GM19463 (cell line): Measurements from ENCODE around the gene OR11H12.
"Not testable (repeated sequence)": the region's sequence is repeated elsewhere in the genome, so short reads cannot be mapped to it uniquely, and the experiment has no call there.

Source experiments
- ATAC-seq: cut with Tn5 transposase; IDR thresholded peaks from one replicate; pipeline ENCODE4 v1.9.1; 2021; ENCODE audit warnings: mild to moderate bottlenecking, moderate library complexity; ENCODE audit not compliant: unreplicated experiment

OR11H12 gene, protein sequence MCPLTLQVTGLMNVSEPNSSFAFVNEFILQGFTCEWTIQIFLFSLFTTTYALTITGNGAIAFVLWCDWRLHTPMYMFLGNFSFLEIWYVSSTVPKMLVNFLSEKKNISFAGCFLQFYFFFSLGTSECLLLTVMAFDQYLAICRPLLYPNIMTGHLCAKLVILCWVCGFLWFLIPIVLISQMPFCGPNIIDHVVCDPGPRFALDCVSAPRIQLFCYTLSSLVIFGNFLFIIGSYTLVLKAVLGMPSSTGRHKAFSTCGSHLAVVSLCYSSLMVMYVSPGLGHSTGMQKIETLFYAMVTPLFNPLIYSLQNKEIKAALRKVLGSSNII

DNA sequence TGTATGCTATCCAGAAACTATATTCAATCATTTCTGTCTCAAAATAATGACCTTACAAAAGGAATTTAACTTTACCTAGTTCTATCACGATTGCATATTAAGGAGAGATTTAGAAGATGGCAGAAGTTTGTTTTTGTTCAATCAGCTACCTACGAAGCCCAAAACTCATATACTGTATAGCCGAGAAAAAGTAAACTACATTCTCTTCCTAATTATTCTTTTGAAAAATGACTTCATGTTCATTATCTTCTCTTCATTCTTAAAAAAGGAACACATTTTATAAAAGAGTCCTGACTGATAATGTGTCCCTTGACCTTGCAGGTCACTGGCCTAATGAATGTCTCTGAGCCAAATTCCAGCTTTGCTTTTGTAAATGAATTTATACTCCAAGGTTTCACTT is at the start of gene OR11H12:
TSS of gene OR11H12 (plus strand) at position 301 of the 400 bp plus-strand sequence. CDS start at position 301, 0 bp downstream.
- not testable (repeated sequence) for ATAC-seq

- not testable (repeated sequence) for ATAC-seq
These were observed 18.0 kb upstream of the OR11H12 start for GRCh38 chr14:18582908-18583307.

DNA sequence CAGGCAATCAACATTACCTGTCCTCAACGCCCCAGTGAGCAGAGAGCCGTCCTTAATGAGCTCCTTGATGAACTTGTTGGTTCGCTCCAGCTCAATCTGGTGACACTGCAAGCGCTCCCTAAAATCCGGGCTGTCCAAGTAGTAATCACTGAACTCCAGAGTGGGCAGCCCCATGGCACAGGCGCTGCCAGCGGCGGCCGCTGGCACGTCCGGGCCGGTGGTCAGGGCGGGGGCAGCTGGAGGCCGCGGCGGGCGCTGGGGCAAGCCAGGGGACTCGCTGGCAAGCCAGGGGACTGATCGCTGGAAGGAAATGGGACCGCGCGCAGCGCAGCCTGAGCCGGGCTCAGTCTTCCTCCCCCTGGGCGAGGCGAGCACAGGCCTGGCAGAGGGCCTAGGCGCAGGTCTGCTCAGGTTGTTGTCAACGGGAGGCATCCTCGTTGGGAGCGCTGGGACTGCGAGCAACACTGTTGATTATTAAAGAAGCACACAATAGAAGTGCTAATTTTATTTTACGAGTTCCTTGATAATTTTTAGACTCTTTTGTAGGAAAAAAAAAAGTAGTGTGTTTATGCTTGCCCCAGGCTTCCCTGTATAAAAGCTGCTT is 25.8 kb downstream of the OR11H12 start:
- ATAC-seq: not testable (repeated sequence)

- not testable (repeated sequence) for ATAC-seq
These were observed 35.1 kb downstream of the OR11H12 start for GRCh38 chr14:18636066-18636465.

GRCh38 chr14:18638032-18638431 is 37.1 kb downstream of the OR11H12 start:
- not testable (repeated sequence) for ATAC-seq

GRCh38 chr14:18638785-18639184 is 37.9 kb downstream of the OR11H12 start:
- ATAC-seq: not testable (repeated sequence)

GRCh38 chr14:18646075-18646730 is 45.3 kb downstream of the OR11H12 start:
- not testable (repeated sequence) for ATAC-seq
